Psoas muscle (tissue), 8 donors: Measurements from ENCODE around the gene RALY. TPM values are rescaled to one million over a fixed set of nuclear protein-coding genes. Genes with fewer than 3 reads are reported as not detected.
A peak's percentile ranks its signal among the peaks of the same experiment; 100 is the strongest.

Experiments used
- ATAC-seq, 4 donors: fragments of 200-7000 bp; cut with Tn5 transposase; one replicate each; pipeline ENCODE4 v1.9.1; 2020; ENCODE audit warnings: moderate library complexity in 3 of 4, mild to moderate bottlenecking in 2 of 4
- DNase-seq, 2 donors: peaks; one replicate each; pipeline ENCODE4 v3.0.0-alpha.2; 2020
- H3K27ac ChIP-seq: fragments of 200-600 bp; one replicate; pipeline ENCODE4 v1.8.0; 2022
- H3K27me3 ChIP-seq, 3 donors: fragments of 200-600 bp in 1 of 3; one replicate each; pipeline versions ENCODE4 v1.6.1 to v1.8.0; 2013 to 2022; ENCODE audit warnings: low read length in 2 of 3, mild to moderate bottlenecking in 2 of 3, moderate library complexity in 1 of 3; ENCODE audit not compliant: insufficient read depth in 3 of 3
- H3K36me3 ChIP-seq, 2 donors: fragments of 200-600 bp in 1 of 2; one replicate each; pipeline versions ENCODE4 v1.6.1 to v1.8.0; 2013 to 2022; ENCODE audit warnings: low read depth in 1 of 2, mild to moderate bottlenecking in 1 of 2, moderate library complexity in 1 of 2; ENCODE audit not compliant: insufficient read depth in 1 of 2
- H3K4me1 ChIP-seq: fragments of 200-600 bp; one replicate; pipeline ENCODE4 v1.8.0; 2022
- H3K4me3 ChIP-seq: fragments of 200-600 bp; one replicate; pipeline ENCODE4 v1.8.0; 2022; ENCODE audit warnings: mild to moderate bottlenecking
- H3K9me3 ChIP-seq: fragments of 200-600 bp; one replicate; pipeline ENCODE4 v1.8.0; 2022
- WGBS, 3 donors: extraction: QIAGEN DNeasy Blood & Tissue Kit; methylation state at CpG; one replicate each; pipeline versions ENCODE4 v1.1.6 to v1.1.7; 2013; 5-methylcytosine and 5-hydroxymethylcytosine counted together
- intact Hi-C, 2 donors: fragments of 100-400 bp; cut with DNase I; formaldehyde crosslinking; loops; one replicate each; pipeline versions ENCODE4 v1.11.0 to v1.14.2; 2022
- polyA plus RNA-seq, 3 donors: library from polyadenylated mRNA; stranded (reverse); fragments of 200-250 nt; gene quantifications; one replicate each; pipeline ENCODE4 v1.2.3, GENCODE V29; 2013
- total RNA-seq, 4 donors: library from RNA; stranded (reverse); fragmentation: NEBNext Ultra II Directional in 2 of 4; extraction: Animal tissue kit (Norgen Biotek cat#: 25700) in 2 of 4; gene quantifications; one replicate each; pipeline versions ENCODE4 v1.2.1 to v1.2.4, GENCODE V29; 2021 to 2023
- TF ChIP-seq, protein P1 (sequence below): fragments of 200-600 bp; IDR thresholded peaks from one replicate; pipeline ENCODE4 v1.8.0; 2022; ENCODE audit warnings: antibody characterized with exemption
- donor health status: healthy with polysubstance abuse.
- donor health status: DM: no; HTN: no; CAD: no; lungs with moderate emphysema.
- donor health status: Bipolar disorder and iron deficiency.
- donor health status: healthy.
- donor health status: DM: yes; HTN: yes; CAD: no.
- donor health status: DM: no; HTN: no; CAD: no.
- donor health status: DM: no; HTN: no; CAD: no.
- donor health status: DM: yes; HTN: yes; CAD: no.

RALY gene
- total and polyA plus RNA-seq, 7 donors = 92.3 to 325 (median 120) TPM

GRCh38 chr20:34066476-34067090 lies 72.9 kb downstream of the RALY start:
- H3K27me3 ChIP-seq = no peaks in the 10 kb centered on the region
- H3K36me3 ChIP-seq = peaks cover 0 to 3% of the 10 kb centered on the region in 2 donors
- H3K4me3 ChIP-seq = no peak overlapping the region
- H3K27ac ChIP-seq = no peak overlapping the region
- peaks cover 24% of the 10 kb centered on the region for H3K4me1 ChIP-seq
- H3K9me3 ChIP-seq = no peaks in the 10 kb centered on the region
- DNase-seq = no peak
- no peak for ATAC-seq
- TF ChIP-seq, protein P1, sequence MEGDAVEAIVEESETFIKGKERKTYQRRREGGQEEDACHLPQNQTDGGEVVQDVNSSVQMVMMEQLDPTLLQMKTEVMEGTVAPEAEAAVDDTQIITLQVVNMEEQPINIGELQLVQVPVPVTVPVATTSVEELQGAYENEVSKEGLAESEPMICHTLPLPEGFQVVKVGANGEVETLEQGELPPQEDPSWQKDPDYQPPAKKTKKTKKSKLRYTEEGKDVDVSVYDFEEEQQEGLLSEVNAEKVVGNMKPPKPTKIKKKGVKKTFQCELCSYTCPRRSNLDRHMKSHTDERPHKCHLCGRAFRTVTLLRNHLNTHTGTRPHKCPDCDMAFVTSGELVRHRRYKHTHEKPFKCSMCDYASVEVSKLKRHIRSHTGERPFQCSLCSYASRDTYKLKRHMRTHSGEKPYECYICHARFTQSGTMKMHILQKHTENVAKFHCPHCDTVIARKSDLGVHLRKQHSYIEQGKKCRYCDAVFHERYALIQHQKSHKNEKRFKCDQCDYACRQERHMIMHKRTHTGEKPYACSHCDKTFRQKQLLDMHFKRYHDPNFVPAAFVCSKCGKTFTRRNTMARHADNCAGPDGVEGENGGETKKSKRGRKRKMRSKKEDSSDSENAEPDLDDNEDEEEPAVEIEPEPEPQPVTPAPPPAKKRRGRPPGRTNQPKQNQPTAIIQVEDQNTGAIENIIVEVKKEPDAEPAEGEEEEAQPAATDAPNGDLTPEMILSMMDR = no peak
- intact Hi-C loops = loop anchor here (5.0 kb wide), 2 partner anchors 74 to 204 kb away; partner anchors contain the start of gene RALY (in 1 of the 2)
- 58 to 73% (median 73%) methylated on average over 3 of the region's 3 CpGs for whole genome bisulfite sequencing, 3 donors

DNA sequence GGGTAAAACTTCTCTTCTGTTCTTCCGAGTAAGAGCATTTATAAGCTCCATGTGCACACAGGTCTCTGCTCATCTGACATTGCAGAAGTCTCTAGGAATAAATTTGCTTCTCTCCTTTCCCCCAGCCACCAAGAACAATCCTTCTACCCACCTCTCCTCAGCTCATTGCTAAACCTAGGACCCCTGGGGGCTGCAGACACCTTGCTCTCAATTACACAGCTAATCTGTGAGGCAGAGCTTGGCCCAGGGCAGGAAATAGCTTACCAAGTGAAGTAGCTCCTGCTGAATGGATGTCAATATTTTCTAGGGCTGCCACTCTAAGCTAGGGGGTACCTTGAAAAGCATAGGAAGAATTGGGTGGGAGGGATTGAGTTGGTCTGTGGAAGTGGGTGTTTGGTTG lies 74.3 kb downstream of the RALY start:
- intact Hi-C loops = loop anchor here (2.0 to 5.0 kb wide), 3 partner anchors 76 to 206 kb away; partner anchors contain the start of gene RALY (in 1 of the 2)
- WGBS, 3 donors = 76 to 95% (median 84%) methylated on average over 1 of the region's 1 CpG
- peaks cover 0 to 14% of the 10 kb centered on the region in 2 donors for H3K36me3 ChIP-seq
- H3K27me3 ChIP-seq = no peaks in the 10 kb centered on the region
- TF ChIP-seq, protein P1 = no peak
- no peaks in the 10 kb centered on the region for H3K9me3 ChIP-seq
- no peak for DNase-seq
- H3K4me1 ChIP-seq = peaks cover 24% of the 10 kb centered on the region
- H3K4me3 ChIP-seq = no peak overlapping the region
- H3K27ac ChIP-seq = peak overlapping the region; percentile 2
- no peak for ATAC-seq

DNA sequence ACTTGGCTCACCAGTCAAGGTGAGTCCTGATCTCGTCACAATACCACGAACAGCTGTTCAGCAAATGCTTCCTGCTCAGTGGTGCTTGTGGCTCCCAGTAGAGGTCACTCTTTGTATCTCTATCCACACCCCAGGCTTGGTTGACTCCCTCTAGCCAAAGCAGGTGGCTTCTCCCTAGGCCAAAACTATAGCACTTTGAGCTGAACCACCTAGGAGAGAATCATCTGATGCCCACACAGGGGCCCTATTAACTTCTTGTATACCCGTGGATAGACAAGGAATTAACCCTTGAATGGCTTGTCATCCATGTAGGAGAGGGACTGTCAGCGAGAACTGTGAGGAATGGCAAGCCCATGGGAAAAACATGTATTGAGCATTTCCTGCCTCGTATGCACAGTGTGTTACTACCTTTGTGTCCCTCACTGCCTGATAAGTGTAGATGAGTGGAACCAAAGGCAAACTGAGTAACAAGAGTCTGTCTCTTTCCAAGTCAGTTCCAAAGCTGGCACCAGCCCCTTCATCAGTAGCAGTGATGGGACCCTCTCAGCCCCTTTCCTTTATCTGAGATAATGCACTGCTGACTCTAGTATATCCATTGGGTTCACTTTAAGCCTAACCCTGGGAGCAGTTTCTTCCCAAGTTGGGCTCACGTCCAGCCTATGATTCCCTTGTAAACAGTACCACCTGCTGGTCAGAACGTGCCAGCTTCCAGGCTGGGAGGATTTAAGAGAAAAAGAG lies 75.8 kb downstream of the RALY start:
- intact Hi-C loops = loop anchor here (1.0 to 10.0 kb wide), 7 partner anchors 55 to 207 kb away; partner anchors contain the start of gene RALY (in 1 of the 2)
- Histone ChIP-seq H3K9me3 (no peaks in the 10 kb centered on the region), H3K4me1 (peaks cover 24% of the 10 kb centered on the region), H3K27ac (peak overlapping the region; percentile 73), H3K4me3 (no peak overlapping the region), H3K36me3 (peaks cover 0 to 23% of the 10 kb centered on the region in 2 donors), H3K27me3 (no peaks in the 10 kb centered on the region)
- peak; percentile 63 to 79 for DNase-seq
- WGBS, 3 donors = 16 to 19% (median 17%) methylated on average over 7 of the region's 7 CpGs
- TF ChIP-seq, protein P1 = peak; percentile 87
- peak; percentile 90 to 95 (median 92) for ATAC-seq

DNA sequence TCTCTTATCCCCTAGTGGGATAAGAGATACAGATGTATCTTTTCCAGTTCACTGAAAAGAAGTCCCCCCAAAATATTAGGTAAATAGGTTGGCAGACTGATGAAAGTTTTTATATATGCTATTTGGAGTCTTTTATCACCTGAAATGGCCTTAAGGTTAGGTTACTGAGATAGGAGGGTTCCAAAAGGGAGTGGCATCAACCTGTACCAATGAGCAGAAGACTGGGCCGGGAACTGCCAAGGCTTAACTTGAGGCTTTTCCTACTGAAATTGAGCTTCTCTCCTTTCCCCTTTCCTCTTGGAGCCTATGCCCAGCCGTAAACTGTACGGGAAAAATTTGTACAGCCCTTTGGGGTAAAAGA lies 76.3 kb downstream of the RALY start:
- DNase-seq = no peak
- TF ChIP-seq, protein P1 = no peak
- peak in 1 of 4 donors; percentile 7 for ATAC-seq
- intact Hi-C loops = loop anchor here in 1 of 2 donors (5.0 to 10.0 kb wide), 2 partner anchors 55 to 138 kb away; no protein-coding TSS in a partner anchor
- WGBS, 3 donors = 73 to 85% (median 76%) methylated on average over 3 of the region's 3 CpGs
- H3K4me1 ChIP-seq = peaks cover 18% of the 10 kb centered on the region
- H3K4me3 ChIP-seq = no peak overlapping the region
- peaks cover 0 to 26% of the 10 kb centered on the region in 2 donors for H3K36me3 ChIP-seq
- no peaks in the 10 kb centered on the region for H3K27me3 ChIP-seq
- H3K27ac ChIP-seq = no peak overlapping the region
- H3K9me3 ChIP-seq = no peaks in the 10 kb centered on the region
